Femur (tissue), 1 donor: ENCODE results near the gene G3BP2.
"Not testable (repeated sequence)": the region's sequence is repeated elsewhere in the genome, so short reads cannot be mapped to it uniquely, and the experiment has no call there.

Experiments
- DNase-seq: peaks from one replicate; pipeline ENCODE4 v3.0.0-alpha.2; 2017

G3BP2 gene

DNA sequence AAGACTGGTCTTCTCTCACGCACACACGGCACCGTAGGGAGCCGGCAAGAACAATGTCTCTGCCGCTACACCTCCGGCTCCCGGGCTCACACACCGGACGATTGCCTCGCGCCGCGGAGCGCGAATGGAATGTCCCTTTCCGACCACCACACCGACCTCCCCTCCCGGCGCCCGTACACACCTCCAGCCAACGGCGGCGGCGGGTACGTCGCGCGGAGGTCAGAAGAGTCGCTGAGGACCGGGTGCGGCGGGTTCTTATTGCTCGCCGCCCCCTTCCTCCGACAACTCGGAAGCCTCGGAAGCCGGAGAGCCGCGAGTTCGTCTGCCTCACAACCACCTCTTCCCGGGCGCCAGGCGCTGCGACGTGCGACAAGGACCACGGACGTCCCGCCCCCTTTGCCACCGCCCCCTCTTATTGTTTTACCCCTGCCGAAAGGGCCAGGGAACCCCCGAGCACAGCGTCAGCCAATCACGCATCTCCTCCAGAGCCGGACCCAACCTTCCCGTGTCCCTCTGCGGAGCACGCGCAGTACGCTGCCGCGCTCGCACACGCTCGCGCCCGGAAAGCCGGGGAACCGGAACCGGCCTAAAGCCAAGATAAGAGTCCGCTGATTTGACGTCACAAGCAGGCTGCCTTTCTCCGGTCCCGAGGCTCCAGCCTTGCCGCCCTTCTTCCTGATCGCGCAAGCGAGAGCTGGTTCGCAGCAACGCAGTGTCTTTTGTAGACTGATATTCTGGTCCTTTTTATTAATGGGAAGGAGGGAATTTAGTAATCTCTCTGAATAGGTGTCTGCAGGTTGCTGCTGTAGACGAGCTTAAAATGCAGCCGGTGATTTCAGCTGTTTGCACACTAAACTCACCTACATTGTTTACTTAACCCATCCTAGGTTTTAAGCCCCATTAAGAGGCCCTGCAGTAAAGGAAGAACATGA, at the start of gene G3BP2:
Gene G3BP2, minus strand, starts transcription at position 385 of the 932 bp plus-strand sequence. CDS start 11,386 bp downstream, outside the sequence.
- peak; percentile 99 for DNase-seq

DNA sequence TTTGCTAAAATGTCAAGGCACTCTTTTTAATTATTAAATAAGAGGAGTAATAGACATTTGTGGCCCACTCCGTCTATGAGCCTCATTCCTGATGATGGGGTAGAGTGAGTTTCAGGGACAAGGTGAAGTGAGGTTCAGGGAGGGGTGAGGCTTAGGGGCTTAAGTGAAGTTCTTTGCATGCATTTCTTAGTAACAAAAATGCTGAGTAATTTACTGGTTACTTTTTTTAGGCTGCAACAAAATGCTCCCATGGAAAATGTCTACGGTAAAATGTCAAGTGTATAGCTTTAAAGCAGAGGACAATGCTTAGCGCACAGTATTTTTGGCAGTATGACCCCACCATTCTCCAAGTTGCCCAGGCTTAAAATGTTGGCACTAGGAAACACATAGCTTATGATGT, 49.2 kb upstream of the G3BP2 start:
- DNase-seq, result no peak

DNA sequence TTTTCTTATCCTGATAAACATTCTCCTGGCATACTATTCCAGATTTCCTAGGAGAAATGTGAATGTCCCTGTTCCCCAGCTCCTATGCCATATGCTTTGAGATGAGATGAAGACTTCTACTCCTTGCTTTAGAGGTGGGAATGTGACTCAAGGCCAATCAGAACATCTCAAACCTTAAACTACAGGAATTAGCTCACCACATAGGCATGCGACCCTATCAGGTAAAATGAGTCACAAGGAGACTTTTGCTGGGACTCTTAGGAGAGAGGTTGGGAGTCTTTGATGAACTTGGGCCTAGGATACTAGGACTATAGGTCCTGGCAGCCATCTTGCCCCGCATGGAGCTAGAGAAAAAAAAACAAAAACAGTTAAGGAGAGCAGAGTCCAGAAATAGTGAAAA, 45.3 kb upstream of the G3BP2 start:
- no peak for DNase-seq

DNA sequence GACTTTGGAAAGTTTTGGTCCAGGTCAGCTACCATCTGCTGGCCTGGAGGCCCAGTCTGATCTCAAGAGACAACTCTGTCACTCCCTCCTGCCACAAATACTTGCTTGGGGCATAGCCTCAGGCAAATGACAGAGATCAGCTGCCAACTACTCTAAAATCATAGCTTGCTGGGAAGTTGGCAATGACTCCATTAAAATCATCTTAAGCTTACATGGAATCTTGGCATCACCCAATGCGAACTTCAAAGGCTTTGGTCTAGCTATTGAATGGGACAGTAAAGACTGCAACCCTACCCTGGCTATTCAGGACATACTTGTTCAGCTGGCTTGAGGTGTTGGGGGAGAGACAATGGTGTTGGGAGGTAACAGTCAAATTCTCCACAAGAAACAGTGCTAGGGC, 44.2 kb upstream of the G3BP2 start:
- no peak for DNase-seq

DNA sequence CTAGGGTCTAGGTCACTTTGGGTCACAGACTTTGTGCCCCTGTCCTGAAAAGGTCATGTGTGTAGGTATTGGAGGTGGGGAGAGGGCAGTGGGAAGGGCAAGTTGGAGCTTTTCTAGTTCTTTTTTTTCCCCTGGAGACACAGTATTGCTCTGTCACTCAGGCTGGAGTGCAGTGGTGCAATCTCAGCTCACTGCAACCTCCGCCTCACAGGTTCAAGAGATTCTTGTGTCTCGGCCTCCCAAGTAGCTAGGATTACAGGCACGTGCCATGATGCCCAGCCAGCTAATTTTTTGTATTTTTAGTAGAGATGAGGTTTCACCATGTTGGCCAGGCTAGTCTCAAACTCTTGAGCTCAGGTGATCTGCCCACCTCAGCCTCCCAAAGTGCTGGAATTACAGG, 42.8 kb upstream of the G3BP2 start:
- DNase-seq, result not testable (repeated sequence)

DNA sequence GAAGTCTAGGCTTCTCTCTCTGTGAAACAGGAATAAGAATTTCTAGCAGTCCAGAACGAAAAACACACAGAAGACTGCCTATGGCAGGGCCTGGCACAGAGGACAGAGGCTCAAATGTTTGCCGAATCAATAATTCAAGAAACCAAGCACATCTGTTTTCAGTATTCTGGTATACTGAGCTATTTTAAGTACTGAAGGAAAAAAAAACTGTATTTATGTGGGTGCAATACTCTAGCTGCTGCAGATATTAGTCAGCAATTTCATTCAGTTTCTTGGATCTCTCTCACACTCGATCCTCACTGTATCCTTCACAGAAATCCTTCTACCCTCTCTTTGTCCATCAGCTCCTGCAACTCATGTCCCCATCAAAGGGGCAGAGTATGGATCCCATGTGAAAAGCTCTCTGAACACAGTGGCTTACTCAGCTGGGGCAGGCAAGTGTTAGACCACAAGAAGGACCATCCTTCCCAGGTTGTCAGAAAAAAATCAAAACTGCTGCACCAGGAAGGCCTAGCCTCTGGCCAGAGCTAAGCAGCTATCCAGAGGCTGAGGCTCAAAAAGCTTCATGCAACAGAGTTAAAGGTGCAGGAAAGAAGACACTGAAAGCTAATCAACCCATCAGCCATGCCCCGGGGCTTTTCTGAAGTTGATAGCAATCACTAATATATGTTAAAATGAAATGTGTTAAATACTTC, 42.0 kb upstream of the G3BP2 start:
- DNase-seq, result no peak

DNA sequence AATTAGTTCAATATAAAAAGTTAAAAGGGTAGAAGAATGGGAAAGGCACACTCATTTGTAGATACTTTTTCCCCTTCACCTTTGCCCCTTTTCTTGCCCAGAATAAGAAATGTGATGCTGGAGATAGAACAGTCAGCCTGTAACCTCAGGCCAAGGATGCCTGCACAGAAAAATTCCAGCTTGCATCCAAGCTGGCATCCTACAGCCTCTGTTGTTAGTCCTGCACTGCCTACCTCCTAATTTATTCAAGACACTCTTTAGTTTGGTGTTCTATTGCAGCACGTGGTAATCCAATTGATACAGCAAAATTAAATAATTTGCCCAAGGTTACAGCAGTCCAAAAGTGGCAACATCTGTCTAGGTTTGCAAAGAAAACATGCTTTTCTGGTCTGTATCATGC, 41.5 kb upstream of the G3BP2 start:
- DNase-seq, result no peak

DNA sequence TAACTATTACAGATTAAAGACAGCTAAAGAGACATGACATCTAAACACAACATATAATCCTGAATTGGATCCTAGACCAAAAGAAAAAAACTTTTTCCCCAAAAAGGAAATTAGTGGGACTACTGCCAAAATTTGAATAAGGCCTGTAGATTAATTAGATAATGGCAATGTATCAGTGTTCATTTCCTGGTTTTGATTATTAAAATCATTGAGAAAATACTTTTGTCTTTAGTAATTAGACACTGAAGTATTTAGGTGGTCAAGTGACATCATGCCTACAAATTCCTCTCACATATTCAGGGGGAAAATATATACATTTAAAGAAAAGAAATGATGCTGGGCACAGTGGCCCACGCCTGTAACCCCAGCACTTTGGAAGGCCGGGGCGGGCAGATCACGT, 40.8 kb upstream of the G3BP2 start:
- no peak for DNase-seq

DNA sequence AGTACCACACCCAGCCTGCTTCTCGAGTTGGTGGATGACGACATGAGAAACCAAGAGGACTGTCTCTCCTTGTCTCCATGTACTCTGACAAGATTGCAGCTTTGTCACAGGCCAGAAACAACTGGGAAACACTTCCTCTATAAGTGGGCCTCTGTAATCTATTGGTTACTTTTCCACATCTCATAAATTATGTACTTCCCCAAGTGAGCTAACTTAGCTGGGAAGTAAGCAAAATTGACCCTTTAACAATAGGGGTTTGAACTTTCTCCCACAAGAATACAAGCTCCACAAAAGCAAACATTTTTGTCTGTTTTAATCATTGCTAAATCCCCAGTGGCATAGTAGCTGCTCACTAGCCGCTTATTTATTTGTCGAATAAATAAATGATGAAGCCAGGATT, 37.0 kb upstream of the G3BP2 start:
- DNase-seq, result no peak

DNA sequence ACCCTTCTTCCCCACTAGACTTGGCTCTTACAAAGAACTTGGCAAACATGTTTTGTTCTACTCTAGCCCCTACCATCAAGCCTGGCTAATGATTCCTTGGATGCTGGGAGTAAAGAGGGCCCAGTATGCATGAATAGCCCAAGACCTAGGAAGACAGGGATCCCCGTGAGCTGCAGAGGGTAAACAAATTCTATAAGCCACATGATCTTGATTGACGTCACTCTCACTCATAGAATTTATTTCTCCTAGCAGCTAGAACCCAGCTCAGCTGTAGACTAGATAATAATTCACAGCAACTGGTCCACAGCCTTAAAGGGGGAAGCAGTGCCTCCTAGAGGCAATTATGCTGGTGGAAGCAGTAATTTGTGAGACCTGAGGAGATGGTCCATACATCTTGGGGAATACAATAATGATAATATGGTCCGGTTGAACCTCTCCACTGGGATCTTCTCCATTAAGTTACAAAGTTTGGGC, 35.0 kb upstream of the G3BP2 start:
- DNase-seq, result no peak

DNA sequence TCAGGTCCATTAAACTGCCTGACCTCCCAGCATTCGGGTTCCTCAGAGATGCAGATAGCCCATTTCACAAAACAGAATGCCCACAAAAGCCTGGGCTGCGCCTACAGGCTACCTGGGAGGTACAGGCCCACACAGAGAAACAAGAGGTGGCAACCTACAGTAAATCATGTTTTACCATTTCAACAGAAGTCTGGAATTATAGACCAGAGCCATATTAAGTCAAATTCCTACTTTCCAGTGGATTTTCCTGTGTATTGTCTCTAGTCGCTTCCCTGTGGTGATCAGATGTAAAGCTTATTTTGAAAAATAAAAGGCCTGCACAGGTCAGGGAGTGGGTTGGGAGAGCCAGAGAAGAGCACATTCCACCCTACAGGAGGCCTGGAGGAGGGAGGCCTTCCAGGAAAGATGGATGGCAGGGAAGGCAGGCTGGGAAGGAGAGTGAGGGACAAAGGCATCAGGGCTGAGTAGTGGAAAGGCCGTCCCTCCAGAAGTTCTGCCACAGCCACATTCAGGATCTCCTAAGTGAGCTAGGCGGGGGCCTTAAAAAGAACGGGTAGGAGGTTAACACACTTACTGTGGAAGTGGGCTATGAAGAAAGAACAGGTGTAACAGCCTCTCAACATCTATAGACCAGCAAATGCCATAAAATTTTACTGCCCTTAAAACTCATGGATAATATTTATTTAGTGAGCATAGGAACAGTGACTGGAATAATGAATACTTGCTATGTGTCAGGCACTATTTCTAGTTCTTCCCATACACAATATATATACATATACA, 32.2 kb upstream of the G3BP2 start:
- DNase-seq, result no peak

DNA sequence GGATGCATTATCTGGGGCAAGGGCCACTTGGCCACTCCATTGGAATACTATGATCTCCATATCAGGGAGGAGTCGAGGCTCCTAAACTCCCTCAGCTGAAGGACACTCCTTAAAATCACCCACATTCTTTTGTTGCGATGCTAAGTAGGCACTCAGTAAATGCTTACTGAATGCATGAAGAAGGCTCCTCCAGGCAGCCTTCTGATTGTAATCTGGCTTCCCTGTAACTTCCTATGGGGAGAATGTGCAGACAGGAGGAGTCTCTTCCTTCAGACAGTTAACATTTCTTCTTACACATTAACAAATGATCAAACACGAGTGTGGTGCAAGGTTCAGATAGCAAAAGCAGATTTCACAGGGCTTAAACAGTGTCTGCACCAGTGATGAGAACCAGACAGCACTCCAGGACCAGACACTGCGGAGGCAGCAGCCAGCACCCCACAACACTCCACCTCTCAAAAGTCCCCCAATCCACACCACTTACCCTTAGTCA, 29.8 kb upstream of the G3BP2 start:
- DNase-seq, result no peak

DNA sequence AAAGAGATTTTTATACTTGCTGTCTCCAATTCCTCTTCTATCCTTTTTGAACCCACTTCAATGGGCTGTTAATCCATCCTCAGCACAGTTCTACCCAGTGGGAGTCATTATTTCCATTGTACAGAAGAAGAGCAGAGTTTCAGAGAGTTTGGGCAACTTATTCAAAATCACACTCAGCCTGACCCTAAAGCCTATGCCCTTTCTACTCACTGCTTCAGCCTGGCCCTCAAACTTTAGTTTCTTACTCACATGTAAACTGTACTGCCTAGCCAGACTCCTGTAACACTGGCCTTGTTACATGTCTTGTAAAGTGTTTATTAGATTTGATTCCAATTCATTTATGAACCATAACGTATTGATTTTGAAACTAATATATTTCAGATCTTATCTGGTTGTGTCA, 26.1 kb upstream of the G3BP2 start:
- no peak for DNase-seq

DNA sequence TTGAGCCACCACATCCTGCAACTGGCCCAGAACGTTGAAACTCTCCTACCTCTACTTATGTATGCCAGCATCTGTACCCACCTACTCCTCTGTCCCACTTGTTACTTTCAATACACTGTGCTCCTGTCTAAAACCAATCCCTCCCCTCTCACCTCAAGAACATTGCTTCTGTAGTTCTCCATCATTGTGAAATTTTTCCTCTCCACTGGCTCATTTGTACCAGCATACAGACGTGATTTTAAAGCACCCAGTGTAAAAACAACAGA, 25.7 kb upstream of the G3BP2 start:
- no peak for DNase-seq

DNA sequence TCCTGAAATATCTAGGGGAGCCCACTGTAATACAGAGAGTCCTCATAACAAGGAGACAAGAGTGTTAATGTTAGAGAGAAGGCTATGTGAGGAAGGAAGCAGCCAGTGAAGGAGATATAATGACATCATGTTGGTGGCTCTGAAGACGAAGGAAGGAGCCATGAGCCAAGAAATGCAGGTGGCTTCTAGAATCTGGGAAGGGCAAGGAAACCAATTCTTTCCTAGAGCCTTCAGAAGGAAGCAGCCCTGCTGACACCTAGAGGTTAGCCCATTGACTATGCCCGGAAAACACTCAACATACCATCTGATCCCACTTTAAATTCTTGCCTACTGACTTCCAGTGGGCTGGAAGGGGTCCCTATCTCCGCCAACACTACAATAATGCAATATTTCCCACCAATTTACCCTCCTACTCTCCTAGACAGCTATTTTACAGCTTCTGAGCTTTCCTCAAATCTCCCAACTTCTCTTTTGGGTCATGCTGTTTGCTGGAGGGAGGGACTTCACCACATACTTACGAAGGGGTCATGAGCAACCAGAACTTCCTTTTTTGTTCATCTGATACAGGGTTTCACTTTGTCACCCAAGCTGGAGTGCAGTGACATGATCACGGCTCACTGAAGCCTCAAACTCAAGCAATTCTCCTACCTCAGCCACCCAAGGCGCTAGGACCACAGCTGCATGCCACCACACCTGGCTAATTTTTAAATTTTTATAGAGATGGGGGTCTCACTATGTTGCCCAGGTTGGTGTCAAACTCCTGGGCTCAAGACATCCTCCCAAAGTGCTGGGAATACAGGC, 25.2 kb upstream of the G3BP2 start:
- no peak for DNase-seq

DNA sequence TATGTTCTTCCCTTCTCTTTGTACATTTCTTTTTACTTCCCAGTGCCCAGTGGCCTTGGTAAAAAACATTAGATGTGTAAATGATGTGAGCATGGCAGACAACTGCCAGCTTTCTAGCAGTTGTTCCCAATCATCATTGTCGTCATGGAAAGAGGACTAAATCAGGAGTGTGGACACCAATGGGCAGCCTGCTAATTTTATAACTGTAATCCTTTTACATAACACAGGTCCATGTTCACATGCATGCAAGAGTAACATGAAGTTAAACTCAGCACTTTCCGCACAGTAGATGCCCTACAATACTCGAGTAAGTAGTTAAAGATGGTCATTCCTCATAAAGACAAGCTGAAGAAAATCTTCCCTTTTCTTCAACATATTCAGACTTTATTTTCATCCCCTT, 23.4 kb upstream of the G3BP2 start:
- no peak for DNase-seq

DNA sequence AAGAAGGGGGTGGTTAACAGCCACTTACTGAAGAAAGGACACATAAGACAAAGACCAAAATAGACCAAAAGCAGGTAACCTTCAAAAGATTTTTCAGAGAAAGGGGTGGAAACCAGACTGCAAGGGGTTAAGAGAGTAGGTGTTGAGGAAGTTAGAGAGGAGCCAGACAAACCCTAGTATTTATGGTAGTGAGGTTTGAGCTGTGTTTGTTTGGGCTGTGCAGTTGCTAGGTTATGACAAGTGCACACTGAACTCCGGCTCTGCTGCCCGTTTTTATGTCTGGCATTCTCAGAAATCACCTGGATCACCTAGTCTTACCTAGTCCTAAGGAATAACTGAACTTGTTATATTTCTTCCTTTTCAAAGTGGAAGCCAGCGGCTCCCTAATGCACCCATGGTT, 22.9 kb upstream of the G3BP2 start:
- no peak for DNase-seq

DNA sequence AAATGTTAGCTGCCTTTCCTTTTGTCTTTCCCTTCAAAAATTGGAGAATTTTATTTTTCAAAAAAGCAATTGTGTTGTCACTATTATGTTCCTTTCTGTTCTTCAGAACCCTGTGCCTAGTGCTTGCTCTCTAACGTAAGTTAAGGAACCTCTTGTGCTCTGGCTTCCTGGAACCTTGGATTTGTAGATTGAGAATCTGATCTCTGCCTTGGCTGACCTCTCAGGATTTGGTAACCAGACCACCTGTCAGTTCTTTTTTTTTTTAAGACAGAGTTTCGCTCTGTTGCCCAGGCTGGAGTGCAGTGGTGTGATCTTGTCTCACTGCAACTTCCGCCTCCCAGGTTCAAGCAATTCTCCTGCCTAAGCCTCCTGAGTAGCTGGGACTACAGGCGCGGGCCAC, 18.9 kb upstream of the G3BP2 start:
- DNase-seq, result not testable (repeated sequence)

DNA sequence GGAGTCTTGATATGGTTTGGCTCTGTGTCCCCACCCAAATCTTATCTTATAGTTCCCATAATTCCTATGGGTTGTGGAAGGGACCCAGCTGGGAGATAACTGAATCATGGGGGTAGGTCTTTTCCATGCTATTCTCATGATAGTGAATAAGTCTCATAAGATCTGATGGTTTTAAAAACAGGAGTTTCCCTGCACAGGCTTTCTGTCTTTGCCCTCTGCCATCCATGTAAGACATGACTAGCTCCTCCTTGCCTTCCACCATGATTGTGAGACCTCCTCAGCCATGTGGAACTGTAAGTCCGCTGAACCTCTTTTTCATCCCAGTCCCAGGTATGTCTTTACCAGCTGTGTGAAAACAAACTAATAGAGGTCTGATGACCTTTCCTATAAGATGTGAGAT, 13.9 kb upstream of the G3BP2 start:
- not testable (repeated sequence) for DNase-seq

DNA sequence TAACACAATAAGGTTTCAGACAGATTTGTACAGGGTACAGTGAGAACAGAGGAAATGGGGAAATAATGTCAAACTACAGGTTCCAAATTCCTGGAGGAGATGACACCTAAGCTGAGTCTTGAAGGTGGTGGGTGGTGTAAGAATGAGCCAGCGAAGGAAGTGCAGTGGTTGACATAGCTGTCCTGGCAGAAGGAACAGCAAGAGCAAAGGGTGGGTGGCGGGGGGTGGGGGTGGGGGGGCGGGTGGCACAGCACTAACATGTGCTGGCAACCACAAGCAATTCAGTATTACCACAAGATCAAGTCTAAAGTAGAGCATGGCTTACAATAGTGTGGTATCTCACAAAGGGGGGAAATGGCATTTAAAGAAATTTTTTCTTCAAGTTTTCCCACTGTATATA, 13.1 kb upstream of the G3BP2 start:
- DNase-seq, result no peak

DNA sequence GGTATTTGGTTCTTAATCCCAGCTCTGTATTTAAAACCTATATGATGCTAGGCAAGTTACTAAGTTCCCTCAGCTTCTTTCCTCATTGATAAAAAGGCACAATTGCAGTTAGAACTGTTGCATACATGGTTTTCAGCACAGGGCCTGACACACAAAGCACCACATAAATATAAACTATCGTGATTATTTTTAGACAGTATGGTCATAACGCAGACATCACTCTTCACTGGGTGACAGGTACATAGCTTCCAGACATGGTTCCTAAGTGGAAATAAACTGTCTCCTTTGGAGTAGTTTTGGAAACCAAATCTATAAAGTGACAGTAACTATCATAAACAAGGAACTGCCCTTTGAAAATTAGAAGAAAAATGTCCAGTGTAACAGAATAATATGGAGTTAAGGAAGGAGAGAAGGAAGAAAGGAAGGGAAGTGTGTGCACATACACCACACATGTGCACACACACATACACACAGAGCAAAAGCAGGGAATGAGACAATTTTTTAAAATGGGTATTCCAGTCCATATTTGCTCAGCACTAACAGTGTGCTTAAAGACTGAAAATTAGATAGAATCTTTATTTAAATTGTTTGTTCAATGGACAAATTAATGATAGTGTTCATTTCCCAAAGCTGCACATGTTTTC, 12.5 kb upstream of the G3BP2 start:
- no peak for DNase-seq
